HG02763 (cell line): ENCODE results near the gene CD34.
A peak's percentile ranks its signal among the peaks of the same experiment; 100 is the strongest.

Source experiments
- ATAC-seq: cut with Tn5 transposase; IDR thresholded peaks from one replicate; pipeline ENCODE4 v1.9.1; 2021; ENCODE audit warnings: mild to moderate bottlenecking, moderate library complexity; ENCODE audit not compliant: unreplicated experiment

Gene CD34

DNA sequence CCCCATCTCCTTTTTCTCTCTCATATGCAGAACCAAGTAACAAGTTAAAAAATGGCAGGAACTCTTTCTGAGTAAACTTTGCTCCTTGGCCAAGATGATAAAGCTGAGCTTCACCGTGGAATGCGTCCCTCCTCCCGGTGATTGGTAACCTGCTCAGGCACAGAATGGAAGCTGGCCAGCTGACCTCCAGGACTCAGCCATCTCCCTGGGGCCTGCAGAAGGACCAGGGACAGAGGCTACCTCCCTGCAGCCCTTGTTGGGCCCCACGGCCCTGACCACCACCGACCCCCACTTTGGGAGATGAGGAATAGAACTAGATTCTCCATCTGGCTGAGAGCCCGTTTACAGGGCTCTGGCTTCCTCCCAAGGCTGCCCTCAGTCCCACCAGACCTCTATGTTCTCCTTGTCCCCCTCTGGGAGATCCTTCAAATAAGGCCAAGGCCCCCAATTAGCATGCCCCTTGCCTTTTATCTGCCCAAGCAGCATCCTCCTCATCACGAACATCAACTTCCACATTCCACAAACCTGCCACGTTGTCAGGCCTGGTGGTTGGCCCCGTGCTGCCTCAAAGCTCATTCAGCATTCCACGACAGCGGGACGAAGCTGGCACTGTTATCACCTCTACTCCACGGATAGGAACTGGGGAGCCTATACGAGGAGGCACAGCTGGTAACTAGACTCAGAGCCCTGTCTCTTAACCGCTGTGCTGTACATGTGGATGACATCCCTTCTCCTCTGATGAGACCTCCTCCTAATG, 74.2 kb downstream of the CD34 start:
- ATAC-seq = no peak

DNA sequence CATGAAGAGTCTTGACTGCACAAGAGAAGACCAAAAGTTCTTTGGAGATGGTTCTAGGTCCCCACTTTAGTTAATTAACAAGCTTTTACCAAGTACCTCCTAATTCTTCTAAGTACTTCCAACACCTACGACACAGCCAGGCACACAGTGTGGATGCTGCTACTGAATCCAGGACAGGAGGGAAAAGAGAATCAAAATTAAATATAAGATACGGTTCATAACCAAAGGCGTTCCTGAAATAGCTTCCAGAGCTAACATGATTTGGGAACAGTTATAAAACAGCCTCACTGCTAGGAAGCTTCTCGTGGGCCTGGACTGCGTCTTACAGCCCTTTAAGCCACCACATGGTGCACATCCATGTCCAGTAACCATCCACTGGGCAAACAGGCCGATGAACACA, 75.0 kb downstream of the CD34 start:
- no peak for ATAC-seq

GRCh38 chr1:207833956-207834660, 76.8 kb downstream of the CD34 start:
- ATAC-seq = no peak

DNA sequence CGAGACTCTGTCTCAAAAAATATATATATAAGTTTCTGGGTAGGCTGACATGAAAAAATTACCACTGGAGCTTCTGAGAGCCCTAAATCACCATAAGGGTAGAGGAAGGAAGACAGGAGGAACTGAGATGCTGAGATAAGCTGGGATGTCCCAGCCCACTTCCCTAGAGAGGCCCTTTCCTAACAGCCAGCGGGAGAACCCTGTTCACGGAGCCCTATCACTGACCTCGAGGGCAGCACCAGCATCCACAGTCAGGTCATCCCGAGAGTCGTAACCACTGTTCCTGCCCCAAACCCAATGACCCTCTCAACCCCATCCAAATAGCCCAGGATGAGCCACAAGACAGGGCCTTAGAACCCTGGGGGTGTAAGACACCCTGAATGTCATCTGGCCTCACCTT, 77.5 kb downstream of the CD34 start:
- ATAC-seq = no peak

DNA sequence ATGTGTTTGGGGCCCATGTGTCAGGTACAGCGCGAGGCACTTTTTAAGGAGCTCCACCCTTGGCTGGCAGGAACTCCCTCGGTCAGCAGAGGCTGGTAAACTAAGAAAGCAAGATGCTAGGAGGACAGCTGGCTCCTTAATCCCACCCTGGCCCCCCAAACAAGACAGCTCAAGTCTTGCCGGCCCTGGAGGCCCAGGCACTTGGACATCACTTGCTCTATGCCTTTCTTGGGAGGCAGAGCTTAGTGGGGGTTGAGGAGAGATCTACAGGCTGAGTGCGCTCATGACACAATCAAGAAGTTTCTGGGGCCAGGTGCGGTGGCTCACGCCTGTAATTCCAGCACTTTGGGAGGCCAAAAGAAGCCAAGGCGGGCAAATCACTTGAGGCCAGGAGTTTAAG, 78.1 kb downstream of the CD34 start:
- ATAC-seq = no peak

- ATAC-seq = peak; percentile 84
Observed at GRCh38 chr1:207831517-207832327, 79.2 kb downstream of the CD34 start.
